ENCODE results near the gene ACADSB.

Gene ACADSB

DNA sequence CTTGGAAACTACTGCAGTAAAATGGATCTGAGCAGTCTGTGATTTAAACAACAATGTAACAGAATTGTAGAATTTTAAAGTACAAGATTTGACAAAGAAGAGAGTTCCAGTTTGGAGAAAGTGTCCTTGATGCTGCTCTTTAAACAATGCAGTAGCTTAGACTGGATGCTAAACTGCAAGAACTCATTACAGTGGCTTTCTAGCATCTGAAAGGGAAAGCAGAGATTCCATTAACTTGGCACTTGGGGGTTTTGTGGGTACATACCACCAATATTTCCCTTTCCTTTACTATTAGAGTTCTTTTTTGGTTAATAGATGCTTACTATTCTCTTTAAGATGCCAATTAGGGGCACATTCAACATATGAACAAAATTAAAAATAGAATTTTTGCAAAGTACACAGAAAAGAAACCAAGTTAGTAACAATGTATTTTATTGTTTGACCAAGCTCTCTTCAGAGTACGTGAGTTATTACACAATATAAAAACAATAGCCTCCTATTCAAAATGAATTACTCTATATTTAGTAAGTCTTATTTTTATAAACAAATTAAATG lies 16.7 kb upstream of the ACADSB start:
- no peak overlapping the region for H3K4me3 ChIP-seq (ENCODE audit: low read depth, low read length)
- TF ChIP-seq, protein P1, sequence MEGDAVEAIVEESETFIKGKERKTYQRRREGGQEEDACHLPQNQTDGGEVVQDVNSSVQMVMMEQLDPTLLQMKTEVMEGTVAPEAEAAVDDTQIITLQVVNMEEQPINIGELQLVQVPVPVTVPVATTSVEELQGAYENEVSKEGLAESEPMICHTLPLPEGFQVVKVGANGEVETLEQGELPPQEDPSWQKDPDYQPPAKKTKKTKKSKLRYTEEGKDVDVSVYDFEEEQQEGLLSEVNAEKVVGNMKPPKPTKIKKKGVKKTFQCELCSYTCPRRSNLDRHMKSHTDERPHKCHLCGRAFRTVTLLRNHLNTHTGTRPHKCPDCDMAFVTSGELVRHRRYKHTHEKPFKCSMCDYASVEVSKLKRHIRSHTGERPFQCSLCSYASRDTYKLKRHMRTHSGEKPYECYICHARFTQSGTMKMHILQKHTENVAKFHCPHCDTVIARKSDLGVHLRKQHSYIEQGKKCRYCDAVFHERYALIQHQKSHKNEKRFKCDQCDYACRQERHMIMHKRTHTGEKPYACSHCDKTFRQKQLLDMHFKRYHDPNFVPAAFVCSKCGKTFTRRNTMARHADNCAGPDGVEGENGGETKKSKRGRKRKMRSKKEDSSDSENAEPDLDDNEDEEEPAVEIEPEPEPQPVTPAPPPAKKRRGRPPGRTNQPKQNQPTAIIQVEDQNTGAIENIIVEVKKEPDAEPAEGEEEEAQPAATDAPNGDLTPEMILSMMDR (IDR thresholded peaks at IDR 0.05; ENCODE audit: borderline replicate concordance, insufficient read depth, low read depth, low read length), result no peak

DNA sequence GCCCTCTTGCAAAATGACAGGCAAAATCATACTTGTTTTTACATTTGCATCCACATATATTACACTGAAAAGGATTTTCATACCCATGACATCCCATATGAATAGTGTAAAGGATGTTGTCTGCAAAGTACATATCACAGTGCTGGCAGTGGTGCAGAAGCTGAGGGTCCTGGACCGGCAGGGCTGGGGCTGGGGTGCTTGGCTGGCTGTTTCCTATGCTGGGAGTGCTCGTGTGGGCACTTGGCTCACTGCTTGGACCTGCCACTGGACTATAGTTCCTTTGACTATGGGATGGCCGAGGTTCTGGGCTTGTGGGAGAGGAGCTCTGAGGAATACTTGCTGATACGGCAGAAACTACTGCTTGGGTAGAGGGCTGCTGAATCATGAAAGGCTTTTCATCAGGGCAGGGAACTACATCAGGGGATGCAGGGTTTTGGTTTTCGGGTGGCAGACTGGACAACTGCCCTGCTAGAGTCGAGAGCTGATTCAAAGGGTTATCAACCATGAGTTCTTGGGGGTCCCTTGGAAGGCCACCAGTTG lies 14.9 kb upstream of the ACADSB start:
- no peak overlapping the region for H3K4me3 ChIP-seq (ENCODE audit: low read depth, low read length)
- TF ChIP-seq, protein P1 (IDR thresholded peaks at IDR 0.05; ENCODE audit: borderline replicate concordance, insufficient read depth, low read depth, low read length), result no peak

DNA sequence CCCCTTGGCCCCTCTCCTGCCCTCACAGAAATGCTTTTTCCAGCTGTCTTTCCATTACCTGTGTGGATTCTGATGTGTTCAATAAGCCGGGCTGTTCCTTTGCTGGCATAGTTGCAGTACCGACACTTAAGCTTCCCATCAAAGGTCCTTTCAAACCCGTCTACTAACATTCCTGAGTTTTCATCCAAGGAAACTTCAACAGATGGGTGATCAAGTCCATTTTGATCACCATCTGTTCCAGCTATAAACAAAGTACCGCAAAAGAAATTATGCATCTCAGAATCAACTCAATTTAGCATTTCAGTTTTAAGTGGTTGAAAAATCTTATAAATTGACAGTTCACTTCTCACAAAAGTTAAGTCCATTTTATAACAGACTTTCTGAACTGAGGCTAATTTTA lies 12.9 kb upstream of the ACADSB start:
- H3K4me3 ChIP-seq (ENCODE audit: low read depth, low read length), result no peak overlapping the region
- TF ChIP-seq, protein P1 (IDR thresholded peaks at IDR 0.05; ENCODE audit: borderline replicate concordance, insufficient read depth, low read depth, low read length), result no peak

DNA sequence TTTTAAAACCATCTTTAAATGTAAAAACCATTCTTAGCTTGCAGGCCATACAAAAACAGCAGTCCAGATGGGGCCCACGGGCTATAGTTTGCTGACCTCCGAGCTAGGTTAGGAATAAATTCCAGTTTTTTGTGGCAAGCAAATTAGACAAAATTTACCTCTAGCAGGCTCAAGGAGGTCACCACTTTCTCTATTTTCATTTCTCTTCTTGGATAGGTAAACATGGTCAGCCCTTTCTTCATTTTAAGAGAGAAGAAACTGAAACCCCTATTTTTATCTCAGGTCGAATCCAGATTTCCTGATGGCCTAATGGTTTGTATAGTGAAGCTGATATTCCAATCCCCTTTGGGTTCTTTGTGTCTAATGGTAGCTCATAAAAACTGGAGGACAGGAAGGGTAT lies 10.9 kb upstream of the ACADSB start:
- no peak overlapping the region for H3K4me3 ChIP-seq (ENCODE audit: low read depth, low read length)
- TF ChIP-seq, protein P1 (IDR thresholded peaks at IDR 0.05; ENCODE audit: borderline replicate concordance, insufficient read depth, low read depth, low read length), result no peak

DNA sequence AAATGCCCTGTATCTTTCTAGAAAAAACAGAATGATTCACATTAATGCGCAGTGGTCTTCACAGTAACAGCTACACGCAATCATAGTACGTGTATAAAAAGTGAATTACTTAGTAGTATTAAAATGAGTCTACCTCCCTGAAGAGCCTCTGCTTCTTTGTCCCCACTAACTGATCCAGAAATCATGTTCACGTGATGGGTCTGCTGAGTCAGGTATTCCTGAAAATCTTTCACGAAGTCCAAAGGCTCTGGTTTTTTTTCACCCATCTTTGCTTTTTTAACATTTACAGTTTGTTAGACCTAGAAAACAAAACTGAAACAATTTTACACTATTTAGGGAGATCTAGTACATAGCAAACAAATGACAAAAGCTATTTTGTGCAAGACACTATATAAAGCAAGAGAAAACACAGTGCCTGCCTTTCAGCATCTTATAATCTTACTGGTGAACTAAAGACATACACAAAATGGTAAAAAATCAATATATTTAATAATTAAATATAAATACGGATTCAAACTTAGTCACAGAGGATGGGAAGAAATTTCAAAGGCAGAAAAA lies 10.4 kb upstream of the ACADSB start:
- no peak overlapping the region for H3K4me3 ChIP-seq (ENCODE audit: low read depth, low read length)
- TF ChIP-seq, protein P1 (IDR thresholded peaks at IDR 0.05; ENCODE audit: borderline replicate concordance, insufficient read depth, low read depth, low read length), result no peak

DNA sequence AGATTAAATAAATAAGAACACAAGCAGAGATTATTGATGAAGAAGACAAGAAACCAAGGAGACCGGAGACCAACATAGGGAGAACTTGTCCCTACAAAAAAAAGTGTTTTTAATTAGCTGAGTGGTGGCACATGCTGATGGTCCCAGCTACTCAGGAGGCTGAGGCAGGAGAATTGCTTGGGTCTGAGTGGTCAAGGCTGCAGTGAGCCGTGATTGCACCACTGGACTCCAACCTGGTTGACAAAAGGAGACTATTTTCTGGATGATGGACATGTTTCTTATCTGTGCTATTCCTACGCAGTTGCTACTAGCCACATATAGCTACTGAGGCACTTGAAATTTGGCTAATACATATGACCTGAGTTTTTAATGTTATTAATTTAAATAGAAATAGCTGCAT lies 9.9 kb upstream of the ACADSB start:
- H3K4me3 ChIP-seq (ENCODE audit: low read depth, low read length), result no peak overlapping the region
- TF ChIP-seq, protein P1 (IDR thresholded peaks at IDR 0.05; ENCODE audit: borderline replicate concordance, insufficient read depth, low read depth, low read length), result no peak

DNA sequence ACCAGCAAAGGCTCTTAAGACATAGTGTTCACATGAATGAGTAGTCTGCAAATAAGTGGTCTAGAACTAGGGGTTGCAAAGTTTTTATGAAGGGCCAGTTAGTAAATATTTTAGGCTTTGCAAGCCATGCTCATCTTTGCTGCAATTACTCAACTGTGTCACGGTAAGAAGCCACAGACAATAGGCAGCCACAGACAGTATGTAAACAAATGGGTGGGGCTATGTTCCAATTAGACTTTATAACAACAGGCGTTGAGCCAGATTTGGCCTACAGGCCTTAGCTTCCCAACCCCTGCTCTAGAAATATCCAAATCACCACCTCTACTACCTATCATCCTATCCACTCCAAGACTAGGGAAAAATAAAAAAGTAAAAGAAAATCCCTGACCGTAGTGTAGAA lies 9.5 kb upstream of the ACADSB start:
- no peak overlapping the region for H3K4me3 ChIP-seq (ENCODE audit: low read depth, low read length)
- TF ChIP-seq, protein P1 (IDR thresholded peaks at IDR 0.05; ENCODE audit: borderline replicate concordance, insufficient read depth, low read depth, low read length), result no peak

Data from GM12875 (cell line).